ENCODE measurements around the gene SCAP. TPM values are rescaled to one million over a fixed set of nuclear protein-coding genes. Genes with fewer than 3 reads are reported as not detected.

Gene SCAP
- total RNA-seq, 2 experiments from 2014 or later, result 44.5 to 44.6 TPM

- CTCF ChIA-PET, result interaction anchor here (1.5 kb wide), 1 partner anchor 21 kb away, joined by 4 read pairs; no protein-coding TSS in a partner anchor
- intact Hi-C loops (cut with micrococcal nuclease), result no loop called here
- H3K27ac Mint-ChIP-seq, result no peak overlapping the region
- H3K4me1 Mint-ChIP-seq (ENCODE audit: low read depth), result peaks cover 12% of the 10 kb centered on the region
- no peaks in the 10 kb centered on the region for H3K27me3 Mint-ChIP-seq
- H3K4me3 Mint-ChIP-seq, result no peak overlapping the region
- H3K9me3 Mint-ChIP-seq, result no peaks in the 10 kb centered on the region
- POLR2A ChIA-PET, result interaction anchor here (1.2 kb wide), 1 partner anchor 19 kb away, joined by 3 read pairs; no protein-coding TSS in a partner anchor
- peaks cover 2% of the 10 kb centered on the region for H3K36me3 Mint-ChIP-seq
- DNase-seq, result no peak
Observed at GRCh38 chr3:47399531-47400270, 76.0 kb downstream of the SCAP start.

GRCh38 chr3:47399016-47399415 lies 76.7 kb downstream of the SCAP start:
- Mint-ChIP-seq H3K36me3 (peaks cover 4% of the 10 kb centered on the region), H3K4me3 (no peak overlapping the region), H3K27me3 (no peaks in the 10 kb centered on the region), H3K4me1 (ENCODE audit: low read depth) (peaks cover 18% of the 10 kb centered on the region), H3K9me3 (no peaks in the 10 kb centered on the region), H3K27ac (no peak overlapping the region)
- POLR2A ChIA-PET, result interaction anchor here (1.2 kb wide), 1 partner anchor 20 kb away, joined by 3 read pairs; no protein-coding TSS in a partner anchor
- CTCF ChIA-PET, result interaction anchor here (1.5 kb wide), 1 partner anchor 22 kb away, joined by 4 read pairs; no protein-coding TSS in a partner anchor
- no peak for DNase-seq
- intact Hi-C loops (cut with micrococcal nuclease), result no loop called here

GRCh38 chr3:47398228-47398627 lies 77.5 kb downstream of the SCAP start:
- intact Hi-C loops (cut with micrococcal nuclease), result no loop called here
- H3K36me3 Mint-ChIP-seq, result peaks cover 4% of the 10 kb centered on the region
- DNase-seq, result no peak
- ChIA-PET CTCF (no interaction called here), POLR2A (interaction anchor here (0.6 to 1.2 kb wide), 2 partner anchors 21 to 577 kb away, joined by 3 read pairs; no protein-coding TSS in a partner anchor)
- H3K4me1 Mint-ChIP-seq (ENCODE audit: low read depth), result peaks cover 19% of the 10 kb centered on the region
- no peak overlapping the region for H3K4me3 Mint-ChIP-seq
- H3K27ac Mint-ChIP-seq, result no peak overlapping the region
- no peaks in the 10 kb centered on the region for H3K9me3 Mint-ChIP-seq
- no peaks in the 10 kb centered on the region for H3K27me3 Mint-ChIP-seq

GRCh38 chr3:47394881-47395280 lies 80.9 kb downstream of the SCAP start:
- no peak for DNase-seq
- Mint-ChIP-seq H3K27ac (no peak overlapping the region), H3K9me3 (no peaks in the 10 kb centered on the region), H3K4me1 (ENCODE audit: low read depth) (peaks cover 23% of the 10 kb centered on the region), H3K27me3 (no peaks in the 10 kb centered on the region), H3K36me3 (peaks cover 3% of the 10 kb centered on the region), H3K4me3 (no peak overlapping the region)
- intact Hi-C loops (cut with micrococcal nuclease), result no loop called here
- CTCF ChIA-PET, result interaction anchor here (0.8 to 1.9 kb wide), 3 partner anchors 26 to 81 kb away, joined by 3 to 5 read pairs (median 3); partner anchors contain the start of gene SCAP
- POLR2A ChIA-PET, result no interaction called here

- POLR2A ChIA-PET, result no interaction called here
- no peak overlapping the region for H3K4me3 Mint-ChIP-seq
- intact Hi-C loops (cut with micrococcal nuclease), result no loop called here
- no peaks in the 10 kb centered on the region for H3K27me3 Mint-ChIP-seq
- CTCF ChIA-PET, result interaction anchor here (0.8 to 1.9 kb wide), 3 partner anchors 27 to 81 kb away, joined by 3 to 5 read pairs (median 3); partner anchors contain the start of gene SCAP
- DNase-seq, result no peak
- no peak overlapping the region for H3K27ac Mint-ChIP-seq
- H3K9me3 Mint-ChIP-seq, result no peaks in the 10 kb centered on the region
- peaks cover 3% of the 10 kb centered on the region for H3K36me3 Mint-ChIP-seq
- peaks cover 22% of the 10 kb centered on the region for H3K4me1 Mint-ChIP-seq (ENCODE audit: low read depth)
Observed at GRCh38 chr3:47394140-47394870, 81.4 kb downstream of the SCAP start.

- intact Hi-C loops (cut with micrococcal nuclease), result no loop called here
- no peaks in the 10 kb centered on the region for H3K27me3 Mint-ChIP-seq
- H3K27ac Mint-ChIP-seq, result no peak overlapping the region
- CTCF ChIA-PET, result interaction anchor here (1.9 kb wide), 1 partner anchor 28 kb away, joined by 5 read pairs; no protein-coding TSS in a partner anchor
- H3K4me3 Mint-ChIP-seq, result no peak overlapping the region
- H3K36me3 Mint-ChIP-seq, result peaks cover 3% of the 10 kb centered on the region
- POLR2A ChIA-PET, result no interaction called here
- no peak for DNase-seq
- peaks cover 21% of the 10 kb centered on the region for H3K4me1 Mint-ChIP-seq (ENCODE audit: low read depth)
- H3K9me3 Mint-ChIP-seq, result no peaks in the 10 kb centered on the region
Observed at GRCh38 chr3:47392933-47393332, 82.8 kb downstream of the SCAP start.

- ChIA-PET CTCF (no interaction called here), POLR2A (interaction anchor here (0.6 kb wide), 1 partner anchor 724 kb away, joined by 5 read pairs; no protein-coding TSS in a partner anchor)
- Mint-ChIP-seq H3K4me1 (ENCODE audit: low read depth) (peaks cover 34% of the 10 kb centered on the region), H3K27ac (no peak overlapping the region), H3K4me3 (no peak overlapping the region), H3K9me3 (no peaks in the 10 kb centered on the region), H3K36me3 (no peaks in the 10 kb centered on the region), H3K27me3 (no peaks in the 10 kb centered on the region)
- DNase-seq, result no peak
- intact Hi-C loops (cut with micrococcal nuclease), result no loop called here
Observed at GRCh38 chr3:47385796-47386195, 89.9 kb downstream of the SCAP start.

GRCh38 chr3:47385007-47385406 lies 90.7 kb downstream of the SCAP start:
- intact Hi-C loops (cut with micrococcal nuclease), result no loop called here
- Mint-ChIP-seq H3K36me3 (peaks cover 3% of the 10 kb centered on the region), H3K9me3 (no peaks in the 10 kb centered on the region), H3K4me3 (no peak overlapping the region), H3K27ac (no peak overlapping the region), H3K4me1 (ENCODE audit: low read depth) (peaks cover 38% of the 10 kb centered on the region), H3K27me3 (no peaks in the 10 kb centered on the region)
- POLR2A ChIA-PET, result no interaction called here
- CTCF ChIA-PET, result no interaction called here
- no peak for DNase-seq

GRCh38 chr3:47384425-47384824 lies 91.3 kb downstream of the SCAP start:
- DNase-seq, result no peak
- ChIA-PET CTCF (no interaction called here), POLR2A (no interaction called here)
- no peak overlapping the region for H3K27ac Mint-ChIP-seq
- intact Hi-C loops (cut with micrococcal nuclease), result loop anchor here (5.0 kb wide), 2 partner anchors 367 to 703 kb away; no protein-coding TSS in a partner anchor
- H3K27me3 Mint-ChIP-seq, result no peaks in the 10 kb centered on the region
- no peaks in the 10 kb centered on the region for H3K9me3 Mint-ChIP-seq
- peaks cover 43% of the 10 kb centered on the region for H3K4me1 Mint-ChIP-seq (ENCODE audit: low read depth)
- H3K4me3 Mint-ChIP-seq, result no peak overlapping the region
- H3K36me3 Mint-ChIP-seq, result peaks cover 3% of the 10 kb centered on the region

- Mint-ChIP-seq H3K4me3 (peak overlapping the region; percentile 99), H3K9me3 (no peaks in the 10 kb centered on the region), H3K27me3 (no peaks in the 10 kb centered on the region), H3K27ac (peak overlapping the region; percentile 98), H3K36me3 (peaks cover 3% of the 10 kb centered on the region), H3K4me1 (ENCODE audit: low read depth) (peaks cover 52% of the 10 kb centered on the region)
- DNase-seq, result peak; percentile 88
- CTCF ChIA-PET, result interaction anchor here (1.0 to 1.9 kb wide), 5 partner anchors 23 to 458 kb away, joined by 4 to 7 read pairs (median 5); partner anchors contain the start of gene SCAP
- intact Hi-C loops (cut with micrococcal nuclease), result loop anchor here (2.0 to 5.0 kb wide), 5 partner anchors 99 to 706 kb away; partner anchors contain the start of genes KIF9, KLHL18 and SETD2
- POLR2A ChIA-PET, result interaction anchor here (0.7 to 1.8 kb wide), 6 partner anchors 8 to 536 kb away, joined by 3 to 10 read pairs (median 5); partner anchors contain the start of genes KIF9, KLHL18, SCAP and SETD2
Observed at GRCh38 chr3:47381317-47382157, 94.2 kb downstream of the SCAP start.

GRCh38 chr3:47380601-47381316 lies 95.0 kb downstream of the SCAP start, which contains the start of gene PTPN23:
Gene PTPN23 (plus strand): TSS chr3:47381021. CDS start chr3:47381097, 76 bp downstream.
- peaks cover 47% of the 10 kb centered on the region for H3K4me1 Mint-ChIP-seq (ENCODE audit: low read depth)
- H3K36me3 Mint-ChIP-seq, result peaks cover 3% of the 10 kb centered on the region
- peak within 1 kb of the TSS; percentile 98 for H3K27ac Mint-ChIP-seq
- H3K27me3 Mint-ChIP-seq, result no peaks in the 10 kb centered on the region
- peak; percentile 99 for DNase-seq
- H3K9me3 Mint-ChIP-seq, result no peaks in the 10 kb centered on the region
- intact Hi-C loops (cut with micrococcal nuclease), result loop anchor here (1.0 to 5.0 kb wide), 6 partner anchors 98 to 707 kb away; partner anchors contain the start of genes CCDC12, KIF9, KLHL18 and SETD2
- ChIA-PET POLR2A (interaction anchor here (0.5 to 1.8 kb wide), 15 partner anchors 18 to 535 kb away, joined by 3 to 10 read pairs (median 4); partner anchors contain the start of genes KIF9, KLHL18, NBEAL2 and SCAP), CTCF (interaction anchor here (0.6 to 1.9 kb wide), 6 partner anchors 10 to 458 kb away, joined by 3 to 14 read pairs (median 6); partner anchors contain the start of gene SCAP)
- H3K4me3 Mint-ChIP-seq, result peak within 1 kb of the TSS; percentile 99

Measured in activated CD4-positive, alpha-beta memory T cell treated with anti-CD3 and anti-CD28 coated beads for 36 hours (primary cell).